ENCODE measurements around the gene NAA15.
"Not testable (repeated sequence)": the region's sequence is repeated elsewhere in the genome, so short reads cannot be mapped to it uniquely, and the experiment has no call there.

NAA15 gene

GRCh38 chr4:139301113-139301820 lies at the start of gene NAA15:
Gene NAA15, plus strand, starts transcription at chr4:139301505. Its CDS starts 273 bp downstream, at chr4:139301778.
- DNase-seq (ENCODE audit: low read depth, low spot score), result peak; percentile 94

GRCh38 chr4:139253046-139253445 lies 48.3 kb upstream of the NAA15 start:
- no peak for DNase-seq (ENCODE audit: low read depth, low spot score)

- no peak for DNase-seq (ENCODE audit: low read depth, low spot score)
Measured at GRCh38 chr4:139253713-139254112, 47.6 kb upstream of the NAA15 start.

- not testable (repeated sequence) for DNase-seq (ENCODE audit: low read depth, low spot score)
Measured at GRCh38 chr4:139255581-139255980, 45.7 kb upstream of the NAA15 start.

GRCh38 chr4:139256349-139256748 lies 45.0 kb upstream of the NAA15 start:
- no peak for DNase-seq (ENCODE audit: low read depth, low spot score)

- DNase-seq (ENCODE audit: low read depth, low spot score), result no peak
Measured at GRCh38 chr4:139265654-139266053, 35.7 kb upstream of the NAA15 start.

GRCh38 chr4:139266208-139266582 lies 35.1 kb upstream of the NAA15 start:
- DNase-seq (ENCODE audit: low read depth, low spot score), result no peak

GRCh38 chr4:139266583-139267257 lies 34.6 kb upstream of the NAA15 start:
- DNase-seq (ENCODE audit: low read depth, low spot score), result peak; percentile 64

- no peak for DNase-seq (ENCODE audit: low read depth, low spot score)
Measured at GRCh38 chr4:139267301-139267700, 34.0 kb upstream of the NAA15 start.

GRCh38 chr4:139273835-139274234 lies 27.5 kb upstream of the NAA15 start:
- no peak for DNase-seq (ENCODE audit: low read depth, low spot score)

GRCh38 chr4:139274790-139275189 lies 26.5 kb upstream of the NAA15 start:
- DNase-seq (ENCODE audit: low read depth, low spot score), result no peak

- DNase-seq (ENCODE audit: low read depth, low spot score), result no peak
Measured at GRCh38 chr4:139275281-139275735, 26.0 kb upstream of the NAA15 start.

- DNase-seq (ENCODE audit: low read depth, low spot score), result no peak
Measured at GRCh38 chr4:139278485-139278884, 22.8 kb upstream of the NAA15 start.

GRCh38 chr4:139278912-139279759 lies 22.2 kb upstream of the NAA15 start:
- no peak for DNase-seq (ENCODE audit: low read depth, low spot score)

GRCh38 chr4:139279760-139280620 lies 21.3 kb upstream of the NAA15 start, which contains the start of gene MGARP:
Gene MGARP, minus strand, starts transcription at chr4:139280225. Its CDS starts 67 bp downstream, at chr4:139280158.
- no peak for DNase-seq (ENCODE audit: low read depth, low spot score)

- DNase-seq (ENCODE audit: low read depth, low spot score), result no peak
Measured at GRCh38 chr4:139282065-139282720, 19.1 kb upstream of the NAA15 start.

- DNase-seq (ENCODE audit: low read depth, low spot score), result no peak
Measured at GRCh38 chr4:139282721-139283075, 18.6 kb upstream of the NAA15 start.

GRCh38 chr4:139286186-139286698 lies 15.1 kb upstream of the NAA15 start:
- no peak for DNase-seq (ENCODE audit: low read depth, low spot score)

GRCh38 chr4:139295206-139295941 lies 5.9 kb upstream of the NAA15 start:
- peak; percentile 94 for DNase-seq (ENCODE audit: low read depth, low spot score)

- DNase-seq (ENCODE audit: low read depth, low spot score), result no peak
Measured at GRCh38 chr4:139295942-139296299, 5.4 kb upstream of the NAA15 start.
